Measurements from ENCODE around the gene NME9.
"Not testable (repeated sequence)": the region's sequence is repeated elsewhere in the genome, so short reads cannot be mapped to it uniquely, and the experiment has no call there.

Gene NME9, protein sequence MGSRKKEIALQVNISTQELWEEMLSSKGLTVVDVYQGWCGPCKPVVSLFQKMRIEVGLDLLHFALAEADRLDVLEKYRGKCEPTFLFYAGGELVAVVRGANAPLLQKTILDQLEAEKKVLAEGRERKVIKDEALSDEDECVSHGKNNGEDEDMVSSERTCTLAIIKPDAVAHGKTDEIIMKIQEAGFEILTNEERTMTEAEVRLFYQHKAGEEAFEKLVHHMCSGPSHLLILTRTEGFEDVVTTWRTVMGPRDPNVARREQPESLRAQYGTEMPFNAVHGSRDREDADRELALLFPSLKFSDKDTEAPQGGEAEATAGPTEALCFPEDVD

DNA sequence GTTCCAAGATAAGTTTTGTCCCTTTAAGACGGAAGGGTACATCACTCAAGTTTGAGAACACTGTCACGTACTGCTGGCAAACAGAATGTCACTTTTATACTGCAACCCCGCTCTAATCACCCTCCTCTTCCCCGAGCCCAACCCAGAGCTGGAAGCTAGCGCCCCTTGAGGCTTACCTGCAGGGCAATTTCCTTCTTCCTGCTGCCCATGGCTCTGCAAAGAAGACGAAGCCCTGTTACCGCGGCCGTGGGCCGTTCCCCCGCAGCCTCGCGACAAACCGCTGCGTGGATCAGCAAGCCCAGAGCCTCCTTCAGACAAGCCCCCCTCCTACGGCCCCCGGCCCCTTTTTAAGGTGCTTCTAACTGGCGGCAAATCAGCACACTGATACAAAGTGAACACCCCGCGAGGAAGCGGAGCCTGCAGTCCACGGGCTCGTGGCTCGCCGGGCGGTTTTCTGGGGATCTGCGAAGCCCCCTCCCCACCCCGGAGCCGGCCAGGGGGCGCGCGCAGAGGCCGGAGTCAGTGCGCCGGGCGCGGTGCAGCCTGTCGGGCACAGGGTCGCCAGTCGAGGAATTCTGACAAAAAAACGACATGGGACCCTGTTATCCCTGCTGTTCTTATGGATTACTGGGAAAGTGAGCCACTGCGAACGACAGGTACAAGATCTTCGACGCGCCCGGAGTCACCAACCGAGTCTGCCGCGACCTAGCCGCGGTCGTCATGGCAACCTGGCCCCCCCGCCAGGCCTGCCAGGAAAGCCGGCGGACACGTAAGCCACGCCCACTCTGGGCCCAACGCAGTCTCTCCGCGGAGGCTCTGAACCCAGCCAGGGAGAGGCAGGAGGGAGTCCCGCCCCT lies at the start of gene NME9:
Gene NME9, minus strand, starts transcription at position 725 of the 857 bp plus-strand sequence. Its CDS starts 516 bp downstream, at position 209.
- peak; percentile 95 to 97 for DNase-seq

DNA sequence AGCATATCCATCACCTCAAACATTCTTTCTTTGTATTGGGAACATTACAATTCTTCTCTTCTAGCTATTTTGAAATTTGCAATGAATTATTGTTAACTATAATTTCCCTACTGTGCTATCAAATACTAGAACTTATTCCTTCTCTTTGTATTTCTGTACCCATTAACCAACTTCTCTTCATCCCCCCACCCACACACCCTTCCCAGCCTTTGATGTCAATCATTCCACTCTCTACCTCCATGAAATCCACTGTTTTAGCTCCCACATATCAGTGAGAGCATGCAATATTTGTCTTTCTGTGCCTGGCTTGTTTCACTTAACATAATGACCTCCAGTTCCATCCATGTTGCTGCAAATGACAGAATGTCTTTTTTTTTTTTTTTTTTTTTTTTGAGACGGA lies 49.3 kb upstream of the NME9 start:
- DNase-seq, result no peak

DNA sequence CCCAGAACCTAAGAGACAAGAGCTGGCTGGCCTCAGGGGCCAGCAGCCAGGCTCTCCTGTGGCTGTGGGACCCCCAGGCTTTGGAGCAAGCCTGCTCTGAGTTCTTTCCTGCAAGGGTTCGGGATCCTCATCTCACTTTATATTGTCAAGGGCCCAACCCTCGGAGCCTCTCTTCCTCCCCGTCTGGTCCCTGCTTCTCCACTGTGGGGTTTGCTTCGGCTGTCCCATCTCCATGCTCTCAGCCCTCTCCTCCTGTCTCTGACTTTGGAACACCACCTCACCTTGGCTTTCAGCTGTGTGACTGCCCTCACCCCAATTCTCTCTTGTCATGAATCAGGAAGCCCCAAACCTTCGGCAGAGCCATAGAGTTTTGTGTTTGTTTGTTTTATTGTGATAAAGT lies 48.7 kb upstream of the NME9 start:
- DNase-seq, result no peak

DNA sequence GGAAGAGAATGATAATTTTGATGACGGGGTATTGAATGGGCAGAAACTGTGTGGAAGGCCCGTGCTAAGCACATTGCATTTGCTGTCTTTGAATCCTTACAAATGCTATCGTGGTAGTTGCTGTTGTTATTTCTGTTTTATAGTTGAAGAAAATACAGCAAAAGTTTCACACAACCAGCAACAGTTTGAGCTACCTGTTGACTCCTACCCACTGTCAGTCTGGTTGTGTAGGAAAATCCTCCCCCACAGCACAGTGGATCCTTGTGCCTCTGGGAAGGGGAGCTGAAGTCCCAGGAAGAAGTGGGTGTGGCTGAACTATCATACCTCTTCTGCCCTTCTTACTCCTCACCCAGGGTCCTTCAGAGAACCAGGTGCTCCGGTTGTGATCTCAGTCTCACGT lies 48.2 kb upstream of the NME9 start:
- DNase-seq, result no peak

DNA sequence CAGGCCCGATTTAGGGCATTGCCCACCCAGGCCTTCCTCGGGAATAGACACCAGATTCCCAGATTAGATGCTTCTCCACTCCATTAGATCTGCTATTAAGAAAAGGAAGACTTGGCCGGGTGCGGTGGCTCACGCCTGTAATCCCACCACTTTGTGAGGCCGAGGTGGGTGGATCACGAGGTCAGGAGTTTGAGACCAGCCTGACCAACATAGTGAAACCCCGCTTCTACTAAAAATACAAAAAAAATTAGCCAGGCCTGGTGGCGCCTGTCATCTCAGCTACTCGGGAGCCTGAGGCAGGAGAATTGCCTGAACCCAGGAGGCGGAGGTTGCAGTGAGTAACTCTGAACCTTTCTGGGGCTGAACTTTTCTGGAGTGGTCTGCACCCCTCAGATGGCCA lies 47.6 kb upstream of the NME9 start:
- DNase-seq, result not testable (repeated sequence)

DNA sequence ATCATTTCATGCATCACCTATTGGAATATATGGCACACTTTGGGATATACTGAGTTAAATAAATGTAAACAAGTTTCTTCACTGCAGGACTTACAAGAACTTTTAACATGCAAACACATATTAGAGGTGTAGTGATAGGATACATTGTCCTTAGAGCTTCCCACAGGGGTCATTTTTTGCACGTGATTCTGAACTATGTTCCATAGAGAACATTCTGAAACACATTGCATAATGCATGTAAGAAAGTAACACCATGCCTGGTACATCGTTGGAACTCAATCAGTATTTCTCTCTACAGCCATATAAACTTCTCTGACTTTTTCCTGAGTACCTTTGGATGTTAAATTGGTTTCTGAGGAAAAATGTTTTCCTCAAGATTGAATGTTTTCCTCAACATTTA lies 47.0 kb upstream of the NME9 start:
- no peak for DNase-seq

DNA sequence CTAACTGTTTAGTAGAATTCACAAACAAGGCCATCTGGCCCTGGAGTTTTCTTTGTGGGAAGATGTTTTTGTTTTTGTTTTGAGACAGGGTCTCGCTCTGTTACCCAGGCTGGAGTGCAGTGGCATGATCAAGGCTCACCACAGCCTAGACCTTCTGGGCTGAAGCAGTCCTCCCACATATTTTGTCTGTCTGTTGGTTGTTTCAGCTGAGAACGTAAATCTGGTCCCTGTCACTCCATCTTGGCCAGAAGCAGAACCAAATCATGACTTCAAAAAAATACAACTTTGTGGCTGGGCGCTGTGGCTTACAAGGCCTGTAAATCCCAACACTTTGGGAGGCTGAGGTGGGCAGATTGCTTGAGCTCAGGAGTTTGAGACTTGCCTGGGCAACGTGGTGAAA lies 45.8 kb upstream of the NME9 start:
- no peak for DNase-seq

DNA sequence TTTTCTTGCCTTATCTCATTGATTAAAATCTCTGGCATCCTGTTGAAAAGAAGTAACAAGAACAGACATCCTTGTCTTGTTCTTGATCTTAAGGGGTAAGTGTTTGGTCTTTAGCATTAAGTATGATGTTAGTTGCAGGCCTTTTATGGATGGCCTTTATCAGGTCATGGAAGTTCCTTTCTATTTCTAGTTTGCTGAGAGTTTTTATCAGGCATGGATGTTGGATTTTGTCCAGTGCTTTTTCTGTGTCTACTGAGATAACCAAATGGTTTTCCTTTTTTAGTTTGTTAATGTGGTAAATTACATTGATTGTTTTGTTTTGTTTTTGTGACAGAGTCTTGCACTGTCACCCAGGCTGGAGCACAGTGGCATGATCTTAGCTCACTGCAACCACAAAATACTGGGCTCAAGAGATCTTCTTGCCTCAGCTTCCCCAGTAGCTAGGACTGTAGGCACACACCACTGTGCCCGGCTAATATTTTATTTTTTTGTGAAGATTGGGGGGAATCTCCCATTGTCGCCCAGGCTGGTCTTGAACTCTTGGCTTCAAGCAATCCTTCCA lies 45.0 kb upstream of the NME9 start:
- DNase-seq, result no peak

DNA sequence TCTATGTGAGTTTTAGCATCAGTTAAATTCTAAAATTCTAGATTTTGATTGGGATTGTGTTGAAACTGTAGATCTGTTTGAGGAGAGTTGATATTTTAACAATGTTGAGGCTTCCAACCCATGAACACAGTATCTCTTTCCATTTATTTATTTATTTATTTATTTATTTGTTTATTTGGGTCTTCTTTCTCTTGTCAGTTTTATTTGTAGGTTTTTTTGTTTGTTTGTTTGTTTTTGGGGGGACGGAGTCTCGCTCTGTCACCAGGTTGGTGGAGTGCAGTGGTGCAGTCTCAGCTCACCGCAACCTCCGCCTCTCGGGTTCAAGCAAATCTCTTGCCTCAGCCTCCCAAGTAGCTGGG lies 44.1 kb upstream of the NME9 start:
- DNase-seq, result no peak

DNA sequence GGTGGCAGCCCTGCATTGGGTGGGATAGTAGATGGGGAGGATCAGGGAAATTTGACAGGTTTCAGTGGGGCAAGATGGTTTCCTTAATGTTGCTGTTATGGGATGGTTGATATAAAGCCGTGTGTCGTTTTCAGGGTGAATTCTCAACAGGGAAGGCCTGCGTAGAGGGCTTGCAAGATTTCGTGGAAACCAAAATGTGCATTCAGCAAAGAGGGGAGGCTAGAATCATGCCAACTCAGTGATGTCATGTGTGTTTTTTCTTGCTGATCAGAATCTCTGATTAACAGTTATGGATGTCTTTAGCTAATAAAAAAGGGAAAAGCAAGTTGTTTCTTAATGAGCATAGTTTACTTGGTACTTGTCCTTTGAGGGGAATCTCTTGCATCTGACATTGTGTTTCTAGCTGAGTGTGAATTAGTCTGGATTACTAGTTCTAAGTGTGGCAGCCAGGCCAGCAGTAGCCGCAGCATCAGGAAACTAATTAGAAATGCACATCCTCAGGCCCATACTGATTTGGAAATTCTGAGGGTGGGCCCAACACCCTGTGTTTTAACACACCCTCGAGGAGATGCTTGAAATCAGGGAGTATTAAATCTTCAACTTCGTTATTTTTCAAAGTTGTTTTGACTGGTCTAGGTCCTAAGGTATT lies 43.6 kb upstream of the NME9 start:
- DNase-seq, result no peak

DNA sequence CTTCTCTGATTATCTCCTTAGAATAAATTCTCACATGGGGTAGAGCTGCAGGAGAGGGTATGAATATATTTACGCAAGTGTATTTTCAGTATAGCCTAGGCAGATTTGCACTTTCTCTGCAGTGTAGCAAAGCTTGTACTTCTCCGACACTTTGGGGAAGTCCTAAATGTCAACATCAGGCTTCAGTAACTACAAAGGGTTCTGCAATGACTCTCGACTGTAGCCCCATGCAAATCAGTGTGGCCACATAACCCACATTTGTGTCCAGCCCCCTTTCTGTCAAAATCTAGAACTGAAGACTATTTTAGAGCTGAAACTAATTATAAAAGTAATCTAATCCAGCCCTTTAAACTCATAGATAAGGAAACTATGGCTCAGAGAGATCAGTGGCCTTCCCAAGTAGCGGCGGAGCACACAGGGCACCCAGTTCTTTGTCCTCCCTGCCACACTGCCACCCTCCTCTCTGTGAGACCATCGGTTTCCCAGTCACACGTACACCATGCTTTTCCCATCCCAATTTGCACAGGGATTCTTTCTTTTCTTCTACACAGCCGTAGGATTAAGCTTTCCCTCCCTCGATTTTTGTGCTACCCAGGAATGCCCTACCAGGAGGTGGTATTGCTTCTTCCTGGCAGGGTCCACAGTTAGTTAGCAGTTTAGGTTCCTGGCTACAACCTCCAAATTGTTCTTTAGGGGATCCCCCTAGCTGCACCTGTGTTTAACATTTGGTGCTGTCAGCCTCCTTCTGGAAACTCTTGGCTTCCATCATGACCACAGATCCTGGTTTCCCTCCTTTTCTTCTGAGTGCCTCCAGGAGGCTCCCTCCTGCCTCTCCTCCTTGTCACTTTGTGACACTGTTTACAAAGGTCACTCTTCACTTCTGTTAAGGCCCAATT lies 41.7 kb upstream of the NME9 start:
- no peak for DNase-seq

DNA sequence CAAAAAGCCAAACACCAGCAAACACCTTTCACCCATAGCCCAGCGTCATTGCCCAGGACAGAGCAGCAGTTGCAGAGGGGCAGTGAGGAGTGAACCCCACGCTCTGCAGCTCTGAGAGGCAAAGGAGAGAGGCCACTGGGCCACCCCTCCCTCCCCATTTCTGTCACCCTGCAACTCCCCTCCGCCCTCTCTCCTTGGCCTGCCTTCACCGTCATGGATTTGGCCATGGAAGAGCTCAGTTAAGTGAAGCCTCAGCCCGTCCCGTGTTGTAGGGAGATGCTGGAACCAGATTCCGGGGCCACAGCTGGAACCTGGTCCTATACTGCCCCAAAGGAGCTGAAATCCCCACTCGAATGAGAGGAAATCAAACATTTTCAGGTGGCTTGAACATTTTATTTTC lies 40.7 kb upstream of the NME9 start:
- no peak for DNase-seq

DNA sequence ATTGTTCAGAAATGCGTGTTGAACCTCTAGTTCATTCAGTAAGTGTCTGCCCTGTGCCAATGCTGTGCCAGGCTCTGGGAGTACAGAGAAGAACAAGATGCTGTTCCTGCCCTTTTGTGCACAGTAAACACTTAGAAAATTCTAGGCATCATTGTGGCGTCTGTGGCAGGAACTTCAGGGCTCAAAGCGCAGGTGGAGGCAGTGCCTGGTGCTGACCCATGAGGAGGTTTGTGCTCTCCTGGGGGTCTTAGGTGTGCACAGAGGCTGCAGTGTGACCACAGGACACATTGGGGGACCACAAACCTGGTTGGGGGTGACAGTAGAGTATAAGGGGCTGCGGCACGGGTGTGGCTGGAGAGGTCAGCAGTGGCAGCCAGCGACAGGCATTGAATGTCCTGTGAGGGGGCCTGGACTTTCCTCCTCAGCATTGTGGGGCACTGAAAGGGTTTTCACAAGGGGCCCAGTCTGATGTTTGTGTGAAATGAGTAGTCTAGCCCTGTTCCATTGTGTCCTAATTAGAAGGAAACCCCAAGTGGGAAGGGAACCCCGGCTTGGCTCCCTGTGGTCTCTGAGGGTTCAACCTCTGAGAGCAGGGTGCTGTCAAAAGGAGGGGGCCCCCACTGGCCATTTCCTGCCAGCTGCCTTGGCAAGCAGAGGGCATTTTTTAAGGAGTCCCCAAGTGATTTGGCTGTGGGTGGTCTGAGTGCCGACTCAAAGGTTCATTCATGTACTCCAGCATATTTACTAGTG lies 39.7 kb upstream of the NME9 start:
- DNase-seq, result no peak

DNA sequence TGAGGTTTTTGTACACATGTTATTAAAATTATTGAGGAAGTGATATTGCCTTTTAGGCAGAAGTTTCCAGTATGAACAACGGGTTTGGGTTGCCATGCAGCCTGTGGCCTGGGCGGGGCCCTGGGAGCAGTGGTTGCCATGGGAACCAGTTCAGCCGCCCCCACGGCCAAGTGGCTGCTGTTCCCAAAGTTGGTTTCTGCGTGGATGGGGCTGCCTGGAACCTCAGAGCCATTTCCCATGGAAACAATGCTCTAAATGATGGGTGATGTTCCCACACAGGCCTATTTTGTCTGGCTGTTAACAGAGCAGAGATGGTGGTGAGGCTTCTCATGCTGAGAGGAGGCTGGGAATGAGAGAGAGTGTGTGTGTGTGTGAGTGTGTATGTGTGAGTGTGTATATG lies 38.3 kb upstream of the NME9 start:
- DNase-seq, result no peak

DNA sequence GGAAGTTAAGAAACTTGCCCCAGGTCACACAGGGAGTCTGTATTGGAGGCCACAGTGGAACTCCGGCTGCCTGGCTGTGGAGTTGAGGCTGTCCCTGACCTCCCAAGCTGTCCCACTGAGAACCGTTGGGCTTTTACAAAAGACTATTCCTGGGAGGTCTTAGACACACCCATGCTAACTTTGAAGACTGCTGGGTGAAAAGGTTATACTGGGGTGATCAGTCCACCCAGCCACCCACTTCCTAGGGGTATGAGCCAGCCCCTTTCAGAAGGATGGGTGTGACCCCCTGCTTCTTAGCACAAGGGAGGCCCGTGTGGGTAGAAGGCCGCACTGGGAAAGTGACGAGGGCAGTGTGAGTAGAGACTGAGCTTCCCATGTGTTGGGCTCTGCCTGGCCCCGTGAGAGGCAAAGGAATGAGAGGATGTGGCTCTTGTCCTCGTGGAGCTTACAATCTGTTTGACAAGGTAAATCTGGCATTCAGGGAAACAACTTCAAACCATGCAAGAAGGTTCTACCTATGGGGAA lies 37.7 kb upstream of the NME9 start:
- DNase-seq, result no peak

DNA sequence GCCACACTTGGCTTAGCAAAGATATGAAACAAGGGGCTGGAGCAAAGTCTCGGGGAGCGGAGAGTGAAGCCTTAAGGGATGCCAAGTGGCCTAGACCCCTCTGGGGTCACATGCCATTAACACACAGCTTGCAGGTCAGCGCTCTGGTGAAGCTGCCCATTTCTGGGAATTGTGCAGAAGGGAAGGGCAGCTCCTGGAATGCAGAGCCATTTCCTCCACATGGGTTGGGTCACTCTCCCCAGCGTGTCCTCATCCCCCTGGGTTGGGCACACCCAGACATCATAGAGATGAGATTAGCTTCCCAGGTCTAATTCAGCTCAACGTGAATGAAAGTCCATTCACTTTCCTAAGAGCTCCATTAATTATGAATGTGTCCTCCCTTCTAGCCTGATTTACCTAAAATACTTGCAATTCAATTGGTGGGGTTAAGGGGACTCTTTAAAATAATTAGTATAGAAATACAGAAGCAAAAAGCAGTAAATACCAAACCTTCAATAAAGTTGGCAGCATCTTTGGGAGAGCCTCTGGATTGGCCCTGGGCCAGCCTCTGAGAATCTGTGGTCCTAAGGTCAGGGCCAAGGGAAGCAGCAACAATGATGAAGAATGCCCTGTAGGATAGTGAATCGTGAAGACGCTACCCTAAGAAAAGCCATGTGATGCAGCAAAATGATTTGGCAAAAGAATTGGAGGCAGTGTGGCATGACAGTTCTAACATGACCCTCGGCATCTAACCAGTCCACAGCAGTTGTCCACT lies 36.5 kb upstream of the NME9 start:
- no peak for DNase-seq

DNA sequence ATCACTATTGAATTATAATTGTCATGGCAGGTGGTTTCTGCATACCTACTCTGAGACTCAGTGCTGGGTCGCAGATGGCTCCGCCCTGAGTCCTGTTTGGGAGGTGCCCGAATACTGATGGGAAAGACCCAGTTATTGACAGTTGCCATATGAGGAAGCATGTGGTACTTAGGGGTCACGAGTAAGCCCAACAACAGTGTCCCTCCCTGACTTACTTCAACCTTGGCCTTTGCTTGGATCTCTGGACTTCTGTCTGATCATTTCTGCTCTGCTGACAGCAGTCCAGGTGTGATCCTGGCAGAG lies 35.6 kb upstream of the NME9 start:
- no peak for DNase-seq

DNA sequence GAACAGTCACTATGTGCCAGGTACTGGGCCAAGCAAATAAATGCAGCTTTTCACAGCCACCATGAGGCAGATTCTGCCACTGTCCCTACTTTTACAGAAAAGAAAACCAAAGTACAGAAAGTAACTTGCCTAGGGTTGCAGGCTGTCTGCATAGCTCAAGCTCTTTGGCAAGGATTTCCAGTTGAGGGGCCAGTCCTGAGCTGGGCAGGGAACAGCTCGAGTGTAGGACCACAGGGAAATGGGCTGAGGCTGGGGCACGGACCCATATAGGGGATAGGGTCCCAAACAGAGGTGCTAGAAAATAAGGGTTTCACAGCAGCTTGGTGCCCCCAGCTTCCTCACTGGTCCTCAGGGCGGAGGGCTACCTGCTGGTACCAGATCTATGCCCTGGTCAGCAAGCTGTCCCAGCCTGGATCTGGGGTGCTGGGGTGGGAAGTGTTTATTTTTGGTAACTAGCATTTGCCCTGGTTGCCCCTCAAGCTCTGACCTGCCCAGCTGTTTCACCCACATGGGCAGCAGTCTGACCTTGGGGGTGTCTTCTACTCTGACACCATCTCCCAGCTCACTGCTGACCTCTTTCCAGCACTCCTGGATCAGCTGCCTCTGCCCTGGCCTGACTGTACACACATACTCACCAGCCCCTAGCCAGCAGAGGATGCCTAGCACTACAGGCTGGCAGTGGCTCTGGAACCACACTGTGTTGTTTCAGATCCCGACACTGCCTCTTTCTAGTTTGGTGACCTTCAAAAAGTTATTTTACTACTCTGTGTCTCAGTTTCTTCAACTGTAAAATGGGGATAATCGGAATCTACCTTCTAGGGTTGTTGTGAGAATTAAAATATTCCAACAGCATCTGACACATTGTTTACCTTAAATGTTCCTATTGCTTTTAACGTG lies 35.0 kb upstream of the NME9 start:
- DNase-seq, result no peak

DNA sequence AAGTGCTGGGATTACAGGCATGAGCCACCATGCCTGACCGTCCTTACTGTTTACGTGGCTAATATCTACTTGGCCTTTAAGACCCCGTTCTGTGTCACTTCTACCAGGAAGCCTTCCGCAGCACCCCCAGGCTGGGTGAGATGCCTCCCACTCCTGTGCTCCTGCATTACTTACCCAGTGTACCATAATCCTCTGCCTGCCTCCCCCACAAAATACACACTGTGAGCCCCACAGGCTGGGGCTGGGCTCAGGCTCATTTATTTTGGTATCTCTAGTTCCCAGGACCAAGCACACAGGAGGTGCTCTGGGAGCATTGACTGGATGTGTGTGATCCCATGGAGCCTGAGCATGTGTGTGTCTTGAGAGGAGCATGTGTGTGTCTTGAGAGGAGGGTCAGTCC lies 33.7 kb upstream of the NME9 start:
- DNase-seq, result no peak

DNA sequence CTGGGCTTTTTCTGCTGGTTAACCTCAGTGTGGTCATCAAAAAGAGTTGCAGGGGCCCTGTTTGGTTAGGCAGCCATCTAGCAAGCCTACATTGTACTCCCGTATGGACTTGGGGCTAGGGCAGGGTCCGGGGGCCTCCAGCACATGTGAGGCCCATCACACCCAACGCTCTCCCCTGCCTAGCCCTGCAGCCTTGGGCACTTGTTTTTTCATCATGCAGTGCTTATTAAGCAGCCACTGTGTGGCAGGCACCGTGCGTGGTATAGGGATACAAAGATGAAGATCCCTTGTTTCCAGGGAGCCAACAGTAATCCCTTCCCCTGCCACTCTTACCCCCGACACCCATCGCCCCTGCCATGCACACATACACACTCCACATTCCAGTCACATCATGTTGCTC lies 32.9 kb upstream of the NME9 start:
- no peak for DNase-seq

All from NCI-H2081 (cell line).